ENCODE measurements around the gene OR51B4.
"Not testable (repeated sequence)": the region's sequence is repeated elsewhere in the genome, so short reads cannot be mapped to it uniquely, and the experiment has no call there.

OR51B4 gene

GRCh38 chr11:5267033-5267563 is 34.6 kb downstream of the OR51B4 start:
- no peak overlapping the region for H3K4me3 ChIP-seq (ENCODE audit: low read depth, low read length)
- no peak for DNase-seq (ENCODE audit: low read depth, low spot score)
- ChIA-PET CTCF (no interaction called here), POLR2A (no interaction called here)
- no peak for TF ChIP-seq CTCF (IDR thresholded peaks at IDR 0.05; ENCODE audit: insufficient read depth, low read length, missing control alignments)

GRCh38 chr11:5266609-5267008 is 35.1 kb downstream of the OR51B4 start:
- no peak for TF ChIP-seq CTCF (IDR thresholded peaks at IDR 0.05; ENCODE audit: insufficient read depth, low read length, missing control alignments)
- ChIA-PET CTCF (no interaction called here), POLR2A (no interaction called here)
- H3K4me3 ChIP-seq (ENCODE audit: low read depth, low read length), result no peak overlapping the region
- no peak for DNase-seq (ENCODE audit: low read depth, low spot score)

- ChIA-PET POLR2A (no interaction called here), CTCF (no interaction called here)
- DNase-seq (ENCODE audit: low read depth, low spot score), result no peak
- no peak for TF ChIP-seq CTCF (IDR thresholded peaks at IDR 0.05; ENCODE audit: insufficient read depth, low read length, missing control alignments)
- no peak overlapping the region for H3K4me3 ChIP-seq (ENCODE audit: low read depth, low read length)
These were observed 35.9 kb downstream of the OR51B4 start for GRCh38 chr11:5265832-5266231.

GRCh38 chr11:5258543-5259262 is 43.0 kb downstream of the OR51B4 start:
- no peak for TF ChIP-seq CTCF (IDR thresholded peaks at IDR 0.05; ENCODE audit: insufficient read depth, low read length, missing control alignments)
- no peak overlapping the region for H3K4me3 ChIP-seq (ENCODE audit: low read depth, low read length)
- POLR2A ChIA-PET, result no interaction called here
- CTCF ChIA-PET, result no interaction called here
- no peak for DNase-seq (ENCODE audit: low read depth, low spot score)

- ChIA-PET CTCF (no interaction called here), POLR2A (no interaction called here)
- DNase-seq (ENCODE audit: low read depth, low spot score), result no peak
- no peak overlapping the region for H3K4me3 ChIP-seq (ENCODE audit: low read depth, low read length)
- no peak for TF ChIP-seq CTCF (IDR thresholded peaks at IDR 0.05; ENCODE audit: insufficient read depth, low read length, missing control alignments)
These were observed 44.5 kb downstream of the OR51B4 start for GRCh38 chr11:5257296-5257695.

- DNase-seq (ENCODE audit: low read depth, low spot score); H3K4me3 ChIP-seq (ENCODE audit: low read depth, low read length); POLR2A ChIA-PET; CTCF ChIA-PET: not testable (repeated sequence)
These were observed 46.9 kb downstream of the OR51B4 start, which contains the start of gene HBG2 for GRCh38 chr11:5254646-5255413. Gene HBG2 (minus strand): TSS chr11:5254781. CDS start chr11:5254728, 53 bp downstream.

GRCh38 chr11:5254023-5254422 is 47.7 kb downstream of the OR51B4 start:
- POLR2A ChIA-PET; CTCF ChIA-PET; H3K4me3 ChIP-seq (ENCODE audit: low read depth, low read length); DNase-seq (ENCODE audit: low read depth, low spot score): not testable (repeated sequence)

GRCh38 chr11:5253440-5253839 is 48.3 kb downstream of the OR51B4 start:
- POLR2A ChIA-PET; DNase-seq (ENCODE audit: low read depth, low spot score); H3K4me3 ChIP-seq (ENCODE audit: low read depth, low read length); CTCF ChIA-PET: not testable (repeated sequence)
